Neural progenitor cell (in vitro differentiated cells): ENCODE measurements around the gene CCDC122. TPM values are rescaled to one million over a fixed set of nuclear protein-coding genes. Genes with fewer than 3 reads are reported as not detected.

ENCODE experiments used
- DNase-seq: peaks from one replicate; pipeline ENCODE4 v3.0.0-alpha.2; 2016; ENCODE audit warnings: low spot score
- H2AFZ ChIP-seq: fragments of 200-600 bp; sonication (generic); replicated peaks from 2 replicates; pipeline ENCODE4 v1.6.1; 2016; ENCODE audit warnings: antibody characterized with exemption
- H3F3A ChIP-seq: fragments of 200-600 bp; sonication (generic); 2 replicates; pipeline ENCODE4 v1.6.1; 2016; ENCODE audit warnings: antibody characterized with exemption, low read depth
- H3K27ac ChIP-seq: fragments of 200-600 bp; sonication (generic); 2 replicates; pipeline ENCODE4 v1.5.1; 2016; ENCODE audit warnings: mild to moderate bottlenecking
- H3K27me3 ChIP-seq: fragments of 200-600 bp; sonication (generic); 2 replicates; pipeline ENCODE4 v1.6.1; 2016; ENCODE audit warnings: mild to moderate bottlenecking, moderate library complexity
- H3K36me3 ChIP-seq: fragments of 200-600 bp; sonication (generic); 2 replicates; pipeline ENCODE4 v1.5.1; 2016
- H3K4me1 ChIP-seq: fragments of 200-600 bp; sonication (generic); 2 replicates; pipeline ENCODE4 v1.6.1; 2016; ENCODE audit warnings: mixed run types
- H3K4me2 ChIP-seq: fragments of 200-600 bp; sonication (generic); 2 replicates; pipeline ENCODE4 v1.6.1; 2016
- H3K4me3 ChIP-seq: fragments of 200-600 bp; sonication (generic); 2 replicates; pipeline ENCODE4 v1.5.1; 2016
- H3K79me2 ChIP-seq: fragments of 200-600 bp; sonication (generic); 2 replicates; pipeline ENCODE4 v1.6.1; 2016; ENCODE audit warnings: low read depth
- H3K9ac ChIP-seq: fragments of 200-600 bp; sonication (generic); 2 replicates; pipeline ENCODE4 v1.6.1; 2016
- H3K9me3 ChIP-seq: fragments of 200-600 bp; sonication (generic); 2 replicates; pipeline ENCODE4 v1.5.1; 2016; ENCODE audit warnings: low read depth
- H4K20me1 ChIP-seq: fragments of 200-600 bp; sonication (generic); 2 replicates; pipeline ENCODE4 v1.6.1; 2016; ENCODE audit warnings: low read depth
- H3K27ac Mint-ChIP-seq: 3 replicates; pipeline ENCODE4 v1.8.0; 2021; ENCODE audit warnings: mixed read lengths
- H3K27me3 Mint-ChIP-seq: 2 replicates; pipeline ENCODE4 v1.8.0; 2022; ENCODE audit warnings: low read depth, mild to moderate bottlenecking, inconsistent platforms, moderate library complexity, mixed read lengths; ENCODE audit not compliant: insufficient read depth
- H3K36me3 Mint-ChIP-seq: 3 replicates; pipeline ENCODE4 v1.8.0; 2021; ENCODE audit warnings: mixed read lengths
- H3K4me1 Mint-ChIP-seq: 3 replicates; pipeline ENCODE4 v1.8.0; 2021; ENCODE audit warnings: mixed read lengths
- H3K4me3 Mint-ChIP-seq: 3 replicates; pipeline ENCODE4 v1.8.0; 2021; ENCODE audit warnings: mild to moderate bottlenecking, moderate library complexity, mixed read lengths
- H3K9me3 Mint-ChIP-seq: 3 replicates; pipeline ENCODE4 v1.8.0; 2020; ENCODE audit warnings: mixed read lengths
- EZH2 ChIP-seq: fragments of 200-600 bp; sonication (generic); IDR thresholded peaks from 2 replicates; pipeline ENCODE4 v1.6.1; 2017; ENCODE audit warnings: antibody characterized with exemption, mild to moderate bottlenecking, moderate library complexity
- EZH2phosphoT487 ChIP-seq: fragments of 200-600 bp; sonication (generic); IDR thresholded peaks from 2 replicates; pipeline ENCODE4 v1.6.1; 2017; ENCODE audit warnings: antibody characterized with exemption
- total RNA-seq: library from RNA; depleted of rRNA; stranded (reverse); fragments of >200 nt; gene quantifications from 2 replicates; pipeline ENCODE4 v1.2.3, GENCODE V29; 2015; ENCODE audit warnings: low replicate concordance
- TF ChIP-seq, protein P1 (sequence below): fragments of 200-600 bp; sonication (generic); IDR thresholded peaks from 2 replicates; pipeline ENCODE4 v1.5.1; 2017; ENCODE audit warnings: antibody characterized with exemption, mild to moderate bottlenecking

Gene CCDC122
- total RNA-seq, 1 donor from 2014 or later, result 24.4 TPM

DNA sequence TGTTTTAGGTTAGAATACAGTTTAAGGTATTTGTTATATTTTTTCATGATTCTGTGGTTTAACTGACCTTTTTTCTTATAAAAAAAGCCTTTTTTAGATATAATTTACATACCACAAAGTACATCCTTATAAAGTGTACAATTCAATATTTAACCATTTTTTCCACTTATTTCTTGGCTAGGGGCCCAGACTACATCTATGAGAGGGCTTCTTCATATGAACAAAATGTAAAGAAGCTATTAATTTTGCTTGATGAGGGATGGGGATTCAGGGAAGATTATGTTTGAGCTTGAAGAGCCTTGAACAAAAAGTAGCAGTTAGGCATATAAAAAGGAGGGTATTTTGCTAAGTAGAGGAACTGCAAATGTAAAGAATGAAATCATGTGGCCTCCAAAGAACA lies 2.2 kb downstream of the CCDC122 start:
- Histone ChIP-seq H3K79me2 (peaks cover 7% of the 10 kb centered on the region), H3K4me2 (no peak overlapping the region), H4K20me1 (no peaks in the 10 kb centered on the region), H3K4me1 (peaks cover 11% of the 10 kb centered on the region), H3K27ac (no peak overlapping the region), H3K4me3 (no peak overlapping the region), H3K9ac (no peak overlapping the region), H3F3A (peaks cover 9% of the 10 kb centered on the region), H3K9me3 (no peaks in the 10 kb centered on the region), H3K27me3 (peaks cover 25% of the 10 kb centered on the region), H2AFZ (no peak overlapping the region), H3K36me3 (no peaks in the 10 kb centered on the region)
- Mint-ChIP-seq H3K4me1 (peaks cover 13% of the 10 kb centered on the region), H3K9me3 (no peaks in the 10 kb centered on the region), H3K36me3 (no peaks in the 10 kb centered on the region), H3K27me3 (peaks cover 9% of the 10 kb centered on the region), H3K4me3 (no peak overlapping the region), H3K27ac (no peak overlapping the region)
- no peak for DNase-seq
- TF ChIP-seq EZH2 (no peak), EZH2phosphoT487 (no peak)
- TF ChIP-seq, protein P1, sequence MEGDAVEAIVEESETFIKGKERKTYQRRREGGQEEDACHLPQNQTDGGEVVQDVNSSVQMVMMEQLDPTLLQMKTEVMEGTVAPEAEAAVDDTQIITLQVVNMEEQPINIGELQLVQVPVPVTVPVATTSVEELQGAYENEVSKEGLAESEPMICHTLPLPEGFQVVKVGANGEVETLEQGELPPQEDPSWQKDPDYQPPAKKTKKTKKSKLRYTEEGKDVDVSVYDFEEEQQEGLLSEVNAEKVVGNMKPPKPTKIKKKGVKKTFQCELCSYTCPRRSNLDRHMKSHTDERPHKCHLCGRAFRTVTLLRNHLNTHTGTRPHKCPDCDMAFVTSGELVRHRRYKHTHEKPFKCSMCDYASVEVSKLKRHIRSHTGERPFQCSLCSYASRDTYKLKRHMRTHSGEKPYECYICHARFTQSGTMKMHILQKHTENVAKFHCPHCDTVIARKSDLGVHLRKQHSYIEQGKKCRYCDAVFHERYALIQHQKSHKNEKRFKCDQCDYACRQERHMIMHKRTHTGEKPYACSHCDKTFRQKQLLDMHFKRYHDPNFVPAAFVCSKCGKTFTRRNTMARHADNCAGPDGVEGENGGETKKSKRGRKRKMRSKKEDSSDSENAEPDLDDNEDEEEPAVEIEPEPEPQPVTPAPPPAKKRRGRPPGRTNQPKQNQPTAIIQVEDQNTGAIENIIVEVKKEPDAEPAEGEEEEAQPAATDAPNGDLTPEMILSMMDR, result no peak

DNA sequence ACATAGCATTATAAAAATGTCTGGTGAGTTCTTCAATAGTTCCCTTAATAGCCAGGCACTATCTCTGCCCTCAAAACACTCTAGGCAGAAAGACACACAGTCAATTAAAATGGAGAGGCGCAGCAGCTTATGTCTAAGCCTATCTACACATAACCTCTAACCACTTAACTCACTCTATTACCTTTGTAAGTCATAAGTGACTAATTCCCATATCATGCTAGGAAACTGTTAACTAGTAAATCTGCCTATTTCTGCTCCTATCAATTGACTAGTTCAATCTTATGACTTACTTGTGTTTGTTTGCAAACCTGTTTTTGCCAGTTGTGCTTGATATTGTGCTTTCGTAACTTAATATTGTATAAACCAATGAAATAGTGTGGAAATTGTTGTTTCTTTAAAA lies 3.2 kb downstream of the CCDC122 start:
- no peak for DNase-seq
- Histone ChIP-seq H3K4me2 (no peak overlapping the region), H2AFZ (no peak overlapping the region), H3K27ac (no peak overlapping the region), H3K27me3 (peaks cover 19% of the 10 kb centered on the region), H4K20me1 (no peaks in the 10 kb centered on the region), H3K79me2 (peaks cover 7% of the 10 kb centered on the region), H3K36me3 (no peaks in the 10 kb centered on the region), H3K4me1 (peaks cover 11% of the 10 kb centered on the region), H3K4me3 (no peak overlapping the region), H3F3A (peaks cover 9% of the 10 kb centered on the region), H3K9ac (no peak overlapping the region), H3K9me3 (no peaks in the 10 kb centered on the region)
- H3K4me1 Mint-ChIP-seq, result peaks cover 13% of the 10 kb centered on the region
- no peaks in the 10 kb centered on the region for H3K36me3 Mint-ChIP-seq
- peaks cover 9% of the 10 kb centered on the region for H3K27me3 Mint-ChIP-seq
- H3K4me3 Mint-ChIP-seq, result no peak overlapping the region
- TF ChIP-seq, protein P1, result no peak
- no peak for TF ChIP-seq EZH2phosphoT487
- TF ChIP-seq EZH2, result no peak
- no peak overlapping the region for H3K27ac Mint-ChIP-seq
- H3K9me3 Mint-ChIP-seq, result no peaks in the 10 kb centered on the region

DNA sequence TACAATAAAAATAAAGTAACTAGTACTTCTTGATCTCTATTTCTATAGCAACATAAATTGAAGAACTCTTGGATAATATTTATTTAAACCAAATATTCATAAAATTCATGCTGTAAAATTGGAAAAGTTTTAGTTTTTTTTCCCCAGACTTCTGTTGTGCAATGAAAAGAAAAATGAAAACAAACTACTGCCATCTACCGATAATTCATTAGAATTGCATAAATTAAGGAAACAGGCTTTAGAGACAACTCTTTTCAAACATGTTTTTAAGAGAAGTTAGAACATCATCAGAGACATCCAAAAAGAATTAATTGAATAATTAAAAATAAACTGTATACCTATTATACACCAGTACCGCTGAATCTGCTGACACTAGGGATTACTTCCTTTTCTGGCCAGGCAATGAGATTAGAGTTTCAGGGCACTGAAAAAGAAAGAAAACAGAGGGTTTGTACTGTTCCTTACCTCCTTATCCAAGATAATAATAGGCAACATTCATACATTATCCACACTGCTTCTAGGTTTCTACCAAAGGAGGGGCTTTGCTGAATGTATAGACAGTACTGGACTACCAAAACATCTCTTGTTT lies 4.9 kb downstream of the CCDC122 start:
- H3K4me2 ChIP-seq, result no peak overlapping the region
- no peak for DNase-seq
- no peak overlapping the region for H2AFZ ChIP-seq

More for the DNA sequence above, 4.9 kb downstream of the CCDC122 start:
- H3K79me2 ChIP-seq, result peaks cover 7% of the 10 kb centered on the region
- no peak overlapping the region for H3K27ac ChIP-seq
- H3K36me3 ChIP-seq, result no peaks in the 10 kb centered on the region
- no peak for TF ChIP-seq EZH2
- TF ChIP-seq EZH2phosphoT487, result no peak
- TF ChIP-seq, protein P1, result peak; percentile 68
- Mint-ChIP-seq H3K27me3 (peaks cover 3% of the 10 kb centered on the region), H3K27ac (no peak overlapping the region), H3K4me3 (no peak overlapping the region), H3K36me3 (no peaks in the 10 kb centered on the region), H3K9me3 (no peaks in the 10 kb centered on the region), H3K4me1 (peaks cover 8% of the 10 kb centered on the region)
- H3K4me1 ChIP-seq, result peaks cover 11% of the 10 kb centered on the region
- H4K20me1 ChIP-seq, result no peaks in the 10 kb centered on the region
- H3F3A ChIP-seq, result peaks cover 9% of the 10 kb centered on the region
- H3K4me3 ChIP-seq, result no peak overlapping the region
- H3K27me3 ChIP-seq, result peaks cover 1% of the 10 kb centered on the region
- H3K9me3 ChIP-seq, result no peaks in the 10 kb centered on the region
- no peak overlapping the region for H3K9ac ChIP-seq
